ENCODE measurements around the gene HRH2.
"Not testable (repeated sequence)": the region's sequence is repeated elsewhere in the genome, so short reads cannot be mapped to it uniquely, and the experiment has no call there.

The HRH2 gene, protein sequence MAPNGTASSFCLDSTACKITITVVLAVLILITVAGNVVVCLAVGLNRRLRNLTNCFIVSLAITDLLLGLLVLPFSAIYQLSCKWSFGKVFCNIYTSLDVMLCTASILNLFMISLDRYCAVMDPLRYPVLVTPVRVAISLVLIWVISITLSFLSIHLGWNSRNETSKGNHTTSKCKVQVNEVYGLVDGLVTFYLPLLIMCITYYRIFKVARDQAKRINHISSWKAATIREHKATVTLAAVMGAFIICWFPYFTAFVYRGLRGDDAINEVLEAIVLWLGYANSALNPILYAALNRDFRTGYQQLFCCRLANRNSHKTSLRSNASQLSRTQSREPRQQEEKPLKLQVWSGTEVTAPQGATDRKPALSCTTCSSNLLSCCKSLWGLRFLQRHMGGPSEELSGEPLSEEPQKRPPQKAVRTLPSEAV

DNA sequence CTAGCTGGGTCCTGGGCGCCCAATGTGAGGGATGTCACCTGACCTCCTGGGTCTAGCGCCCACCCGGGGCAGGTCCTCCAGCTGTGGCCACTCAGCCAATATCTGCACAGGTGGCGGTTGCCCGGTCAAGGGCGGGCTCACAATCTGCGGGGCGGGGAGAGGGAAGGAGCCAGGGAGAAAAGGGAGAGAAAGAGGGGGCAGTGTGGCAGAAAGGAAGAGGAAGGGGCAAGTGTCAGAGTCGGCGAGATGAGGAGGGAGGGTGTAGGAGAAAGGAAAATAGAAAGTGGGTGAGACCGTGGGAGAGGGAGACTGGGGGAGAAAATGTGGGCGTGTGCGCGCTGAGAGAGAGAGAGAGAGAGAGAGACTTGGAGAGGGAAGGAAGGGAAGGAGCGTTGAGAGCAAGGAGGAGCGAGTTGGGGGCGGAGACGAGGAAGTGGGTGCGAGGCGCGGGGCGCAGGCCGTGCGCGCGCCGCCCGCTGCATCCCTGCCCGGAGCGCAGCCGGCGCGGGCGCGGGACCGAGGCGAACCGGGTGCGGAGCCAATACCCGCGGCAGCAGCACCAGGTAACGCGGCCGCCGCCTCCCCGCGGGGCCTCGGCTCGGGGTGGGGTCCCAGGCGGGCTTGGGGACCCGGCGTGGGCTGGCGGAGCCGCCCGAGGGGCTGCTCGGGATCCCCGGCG is at the start of gene HRH2:
Gene HRH2 (plus strand): TSS at position 479 of the 679 bp plus-strand sequence. CDS start 25,163 bp downstream, outside the sequence.
- no peak for FAIRE-seq

DNA sequence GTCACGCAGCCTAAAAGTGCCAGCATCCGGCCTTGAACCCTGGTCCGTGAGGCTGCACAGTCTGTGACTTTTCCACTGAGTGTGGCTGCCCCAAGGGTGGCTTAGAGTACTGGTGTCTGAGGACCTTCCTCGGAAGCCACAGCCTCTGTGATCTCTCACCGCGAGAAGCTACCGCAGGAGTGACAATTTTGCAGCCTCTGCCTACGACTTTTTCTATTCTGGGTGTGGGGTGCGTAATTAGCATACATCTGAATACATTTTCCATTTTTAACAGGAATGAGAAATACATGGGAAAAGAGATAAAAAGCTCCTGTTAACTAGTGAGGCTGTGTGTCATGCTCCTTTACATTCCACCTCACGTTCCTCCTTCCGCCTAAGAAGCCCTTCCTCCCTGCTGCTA is 48.3 kb upstream of the HRH2 start:
- no peak for FAIRE-seq

- FAIRE-seq, result no peak
Observed at GRCh38 chr5:175610381-175610780, 47.5 kb upstream of the HRH2 start.

DNA sequence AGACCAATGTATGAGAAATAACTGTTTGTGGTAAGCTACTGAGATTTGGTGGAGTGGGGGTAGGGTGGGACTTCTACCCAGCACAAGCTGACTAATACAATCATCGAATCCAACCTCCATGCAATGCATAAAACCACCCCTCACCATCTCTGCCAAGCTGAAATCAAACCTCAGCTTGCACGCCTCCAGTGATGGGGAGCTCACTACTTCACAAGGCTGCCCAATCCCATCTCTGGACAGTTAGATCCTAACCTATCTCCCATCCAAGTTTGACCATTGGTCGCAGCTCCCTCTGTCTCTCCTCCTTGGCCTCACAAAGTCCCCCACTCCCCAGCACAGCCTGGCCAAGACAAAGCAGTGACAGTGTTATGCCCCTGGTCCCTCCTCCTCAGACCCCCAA is 47.0 kb upstream of the HRH2 start:
- no peak for FAIRE-seq

- no peak for FAIRE-seq
Observed at GRCh38 chr5:175614223-175614815, 43.6 kb upstream of the HRH2 start.

DNA sequence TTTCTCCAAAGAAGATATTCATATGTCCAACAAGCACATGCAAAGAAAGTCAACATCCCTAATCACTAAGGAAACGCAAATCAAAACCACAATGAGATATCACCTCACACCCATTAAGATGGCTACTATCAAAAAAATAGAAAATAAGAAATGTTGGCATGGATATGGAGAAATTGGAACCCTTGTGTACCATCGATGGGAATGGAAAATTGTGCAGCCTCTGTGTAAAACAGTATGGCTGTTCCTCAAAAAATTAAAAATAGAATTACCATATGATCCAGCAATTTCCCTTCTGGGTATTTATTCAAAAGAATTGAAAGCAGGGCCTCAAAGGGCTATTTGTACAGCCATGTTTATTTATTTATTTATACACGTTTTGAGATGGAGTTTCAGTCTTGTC is 43.0 kb upstream of the HRH2 start:
- no peak for FAIRE-seq

- FAIRE-seq, result no peak
Observed at GRCh38 chr5:175616083-175616482, 41.8 kb upstream of the HRH2 start.

DNA sequence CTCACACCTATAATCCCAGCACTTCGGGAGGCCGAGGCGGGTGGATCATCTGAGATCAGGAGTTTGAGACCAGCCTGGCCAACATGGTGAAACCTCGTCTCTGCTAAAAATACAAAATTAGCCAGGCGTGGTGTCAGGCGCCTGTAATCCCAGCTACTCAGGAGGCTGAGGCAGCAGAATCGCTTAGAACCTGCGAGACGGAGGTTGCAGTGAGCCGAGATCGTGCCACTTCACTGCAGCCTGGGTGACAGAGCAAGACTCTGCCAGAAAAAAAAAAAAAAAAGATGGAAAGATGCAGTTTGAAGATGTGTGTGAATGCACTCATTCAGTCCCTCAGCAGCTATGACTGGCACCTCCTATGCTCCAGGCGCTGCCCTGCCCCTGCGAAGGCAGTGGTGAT is 41.3 kb upstream of the HRH2 start:
- FAIRE-seq, result not testable (repeated sequence)

DNA sequence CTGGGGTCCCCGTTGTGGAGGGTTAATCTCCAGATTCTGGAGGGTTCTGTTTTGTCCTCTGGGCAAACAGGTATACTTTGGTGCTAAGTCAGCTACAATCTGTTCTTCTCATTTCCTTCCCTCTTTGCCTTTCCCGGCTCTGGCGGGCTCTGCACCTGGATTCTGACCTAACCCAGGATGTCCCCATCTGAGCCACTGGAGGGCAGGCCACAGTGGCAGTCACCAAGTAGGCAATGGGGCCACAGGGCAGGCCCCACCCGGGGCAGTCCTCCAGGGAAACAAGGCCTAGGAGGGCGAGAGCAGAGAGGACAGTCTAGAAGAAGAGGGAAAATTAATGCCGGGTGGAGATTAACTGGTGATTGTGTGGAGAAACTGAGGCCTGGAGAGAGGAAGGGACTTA is 40.4 kb upstream of the HRH2 start:
- FAIRE-seq, result no peak

- no peak for FAIRE-seq
Observed at GRCh38 chr5:175620527-175620926, 37.3 kb upstream of the HRH2 start.

DNA sequence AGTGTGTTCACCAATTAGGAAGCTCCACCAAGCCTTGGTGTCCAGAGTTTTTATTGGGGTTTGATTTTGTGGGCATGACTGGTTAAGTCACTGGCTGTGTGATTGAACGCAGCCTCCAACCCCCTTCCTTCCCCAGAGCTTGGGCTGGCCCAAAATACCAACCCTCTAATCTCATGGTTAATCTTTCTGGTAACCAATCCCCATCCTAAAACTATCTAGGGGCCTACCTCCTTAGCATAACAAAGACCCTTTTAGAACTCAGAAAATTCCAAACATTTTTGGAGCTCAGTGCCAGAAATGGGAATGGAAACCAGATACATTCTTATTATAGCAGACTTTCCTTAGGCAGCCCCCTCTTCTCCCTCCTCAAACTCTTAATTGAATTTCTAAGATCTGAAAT is 35.9 kb upstream of the HRH2 start:
- FAIRE-seq, result no peak

DNA sequence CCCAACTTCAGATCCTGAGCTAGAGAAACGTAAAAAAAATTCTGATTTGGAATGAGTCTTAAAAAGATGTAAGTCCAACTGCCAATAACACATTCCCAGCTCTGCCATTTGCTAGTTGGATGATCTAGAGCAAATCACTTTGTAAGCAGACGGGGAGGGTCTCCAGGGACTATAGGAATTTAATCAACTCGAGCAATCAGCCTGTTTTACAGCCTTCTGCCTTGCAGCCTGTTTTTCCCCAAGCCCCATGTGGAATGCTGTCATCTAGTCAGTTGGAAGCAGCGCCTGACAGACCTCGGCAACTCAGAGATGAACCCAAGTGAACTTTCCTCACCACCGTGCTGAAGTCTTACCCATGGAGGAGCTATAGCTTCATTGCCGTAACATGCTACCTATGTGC is 34.8 kb upstream of the HRH2 start:
- no peak for FAIRE-seq

DNA sequence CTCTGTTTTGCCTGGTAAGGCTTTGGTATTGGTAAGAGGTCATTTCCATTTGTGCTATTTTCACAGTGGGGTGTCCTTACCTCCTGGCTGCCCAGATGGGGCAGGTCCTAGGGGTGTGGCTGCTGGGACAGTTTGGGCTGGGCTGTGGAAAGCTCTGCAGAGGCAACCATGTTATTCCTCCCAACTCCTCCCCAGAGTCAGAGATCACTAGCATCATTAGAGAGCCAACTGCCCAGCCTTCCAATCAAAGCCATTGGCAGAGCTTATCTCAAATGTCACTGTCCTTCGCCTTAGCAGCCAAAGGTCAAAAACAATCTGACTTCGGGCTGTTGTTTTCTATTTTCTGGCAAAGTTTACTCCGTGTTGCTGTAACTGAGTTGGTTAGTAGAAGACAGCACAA is 33.6 kb upstream of the HRH2 start:
- FAIRE-seq, result no peak

- no peak for FAIRE-seq
Observed at GRCh38 chr5:175627005-175627404, 30.9 kb upstream of the HRH2 start.

GRCh38 chr5:175627739-175628138 is 30.1 kb upstream of the HRH2 start:
- no peak for FAIRE-seq

DNA sequence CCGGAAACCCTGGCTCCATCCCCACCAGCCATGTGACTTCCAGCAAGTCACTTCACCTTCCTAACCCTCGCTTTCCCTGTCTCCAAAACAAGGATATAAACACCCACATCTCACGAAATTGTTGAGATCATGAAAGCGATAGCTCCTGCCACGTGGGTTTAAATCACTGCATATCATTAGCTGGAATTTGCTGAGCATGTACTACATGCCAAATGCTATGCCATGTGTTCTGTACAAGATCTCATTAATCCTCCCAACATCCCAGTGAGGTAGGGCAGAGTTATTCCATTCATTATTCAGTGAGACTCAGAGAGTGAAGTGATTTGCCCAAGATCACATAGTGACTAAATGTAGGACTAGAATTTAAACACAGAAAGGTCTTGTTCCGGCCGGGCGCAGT is 29.2 kb upstream of the HRH2 start:
- no peak for FAIRE-seq

GRCh38 chr5:175629261-175629660 is 28.6 kb upstream of the HRH2 start:
- FAIRE-seq, result no peak

- no peak for FAIRE-seq
Observed at GRCh38 chr5:175629793-175630192, 28.1 kb upstream of the HRH2 start.

- no peak for FAIRE-seq
Observed at GRCh38 chr5:175635854-175636584, 21.9 kb upstream of the HRH2 start.

- no peak for FAIRE-seq
Observed at GRCh38 chr5:175638305-175638704, 19.6 kb upstream of the HRH2 start.

GRCh38 chr5:175640106-175640775 is 17.6 kb upstream of the HRH2 start:
- FAIRE-seq, result no peak

DNA sequence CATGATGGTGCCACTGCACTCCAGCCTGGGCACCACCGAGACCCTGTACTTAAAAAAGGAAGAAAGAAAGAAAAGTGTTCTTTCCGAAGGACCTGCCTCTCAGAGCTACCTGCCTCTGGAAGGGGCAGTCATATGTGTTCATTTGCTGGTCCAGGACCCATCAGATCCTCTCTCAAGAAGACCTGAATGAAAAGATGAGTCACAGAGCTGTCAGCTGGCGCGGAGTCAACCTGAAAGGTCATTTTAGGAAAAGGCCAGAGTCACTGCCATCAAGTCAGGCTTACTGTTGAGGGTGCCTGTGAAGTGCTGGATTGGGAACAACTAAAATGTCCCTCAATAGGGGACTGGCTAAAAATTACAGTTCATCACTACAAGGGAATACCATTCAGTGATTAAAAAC is 14.9 kb upstream of the HRH2 start:
- FAIRE-seq, result no peak

DNA sequence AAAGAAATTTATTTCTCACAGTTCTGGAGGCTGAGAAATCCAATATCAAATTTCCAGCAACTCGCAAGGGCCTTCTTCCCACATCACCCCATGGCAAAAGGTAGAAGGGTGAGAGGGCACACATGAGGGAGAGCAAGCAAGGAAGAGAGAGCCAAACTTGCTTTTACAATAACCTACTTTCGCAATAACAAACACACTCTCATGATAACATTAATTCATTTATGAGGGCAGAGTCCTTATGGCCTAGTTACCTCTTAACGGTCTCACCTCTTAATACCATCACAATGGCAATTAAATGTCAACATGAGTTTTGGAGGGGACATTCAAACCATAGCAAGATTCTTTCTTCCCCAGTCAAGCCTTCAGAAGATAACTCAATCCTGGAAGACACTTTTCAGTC is 11.6 kb upstream of the HRH2 start:
- no peak for FAIRE-seq

Data from TTC549 (cell line).